IPS-20b (cell line): Measurements from ENCODE around the gene HTR3A.
A peak's percentile ranks its signal among the peaks of the same experiment; 100 is the strongest.
"Not testable (repeated sequence)": the region's sequence is repeated elsewhere in the genome, so short reads cannot be mapped to it uniquely, and the experiment has no call there.

Experiments
- H3K27ac ChIP-seq: one replicate; pipeline ENCODE4 v1.5.1; 2013; ENCODE audit warnings: low read length
- H3K27me3 ChIP-seq: 2 replicates; pipeline ENCODE4 v1.6.1; 2013; ENCODE audit warnings: mild to moderate bottlenecking, low read length, inconsistent platforms; ENCODE audit not compliant: insufficient read depth
- H3K36me3 ChIP-seq: 2 replicates; pipeline ENCODE4 v1.6.1; 2013; ENCODE audit warnings: low read depth, mild to moderate bottlenecking, inconsistent platforms, low read length, moderate library complexity; ENCODE audit not compliant: insufficient read depth
- H3K4me1 ChIP-seq: 2 replicates; pipeline ENCODE4 v1.6.1; 2013; ENCODE audit warnings: mild to moderate bottlenecking, control low read depth, inconsistent platforms, low read length, moderate library complexity; ENCODE audit not compliant: insufficient read depth
- H3K4me3 ChIP-seq: 2 replicates; pipeline ENCODE4 v1.5.1; 2013; ENCODE audit warnings: mild to moderate bottlenecking, low read length, inconsistent platforms
- H3K9ac ChIP-seq: 2 replicates; pipeline ENCODE4 v1.6.1; 2013; ENCODE audit warnings: low read depth, mild to moderate bottlenecking, inconsistent platforms, low read length, moderate library complexity
- H3K9me3 ChIP-seq: 2 replicates; pipeline ENCODE4 v1.6.1; 2013; ENCODE audit warnings: mild to moderate bottlenecking, low read depth, low read length, inconsistent platforms; ENCODE audit not compliant: insufficient read depth

The HTR3A gene

DNA sequence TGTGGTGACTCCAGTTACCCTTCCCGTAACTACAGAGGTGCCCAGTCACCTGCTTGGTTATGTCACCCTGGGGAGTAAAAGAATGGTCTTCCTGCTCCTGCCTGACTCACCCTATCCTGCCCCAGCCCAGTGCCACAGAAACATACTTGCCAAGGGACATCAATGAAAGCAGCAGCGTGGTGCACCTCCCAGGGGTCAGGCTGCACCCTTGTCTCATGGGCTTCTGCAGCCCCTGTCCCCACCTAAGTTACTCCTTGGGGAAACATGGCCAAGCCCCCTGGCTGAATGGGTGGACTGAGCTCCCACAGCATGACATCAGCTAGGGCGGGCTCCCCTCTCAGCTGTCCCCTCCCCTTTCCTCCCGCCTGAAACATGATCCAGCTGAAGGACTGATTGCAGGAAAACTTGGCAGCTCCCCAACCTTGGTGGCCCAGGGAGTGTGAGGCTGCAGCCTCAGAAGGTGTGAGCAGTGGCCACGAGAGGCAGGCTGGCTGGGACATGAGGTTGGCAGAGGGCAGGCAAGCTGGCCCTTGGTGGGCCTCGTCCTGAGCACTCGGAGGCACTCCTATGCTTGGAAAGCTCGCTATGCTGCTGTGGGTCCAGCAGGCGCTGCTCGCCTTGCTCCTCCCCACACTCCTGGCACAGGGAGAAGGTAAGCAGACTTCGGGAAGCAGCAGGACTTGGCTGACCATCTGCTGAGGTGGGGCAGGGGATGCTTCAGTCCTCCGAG lies at the start of gene HTR3A:
HTR3A (plus strand) TSS at position 368 of the 730 bp plus-strand sequence; CDS start at position 586, 218 bp downstream.
- Histone ChIP-seq H3K4me3 (peak within 1 kb of the TSS; percentile 49; the same call in 1 of the 2 replicates), H3K36me3 (no peaks in the 10 kb centered on the region), H3K9me3 (no peaks in the 10 kb centered on the region), H3K27ac (no peak within 1 kb of the TSS), H3K27me3 (peaks cover 15% of the 10 kb centered on the region), H3K9ac (no peak within 1 kb of the TSS), H3K4me1 (peaks cover 10% of the 10 kb centered on the region; the same call in 1 of the 2 replicates)

DNA sequence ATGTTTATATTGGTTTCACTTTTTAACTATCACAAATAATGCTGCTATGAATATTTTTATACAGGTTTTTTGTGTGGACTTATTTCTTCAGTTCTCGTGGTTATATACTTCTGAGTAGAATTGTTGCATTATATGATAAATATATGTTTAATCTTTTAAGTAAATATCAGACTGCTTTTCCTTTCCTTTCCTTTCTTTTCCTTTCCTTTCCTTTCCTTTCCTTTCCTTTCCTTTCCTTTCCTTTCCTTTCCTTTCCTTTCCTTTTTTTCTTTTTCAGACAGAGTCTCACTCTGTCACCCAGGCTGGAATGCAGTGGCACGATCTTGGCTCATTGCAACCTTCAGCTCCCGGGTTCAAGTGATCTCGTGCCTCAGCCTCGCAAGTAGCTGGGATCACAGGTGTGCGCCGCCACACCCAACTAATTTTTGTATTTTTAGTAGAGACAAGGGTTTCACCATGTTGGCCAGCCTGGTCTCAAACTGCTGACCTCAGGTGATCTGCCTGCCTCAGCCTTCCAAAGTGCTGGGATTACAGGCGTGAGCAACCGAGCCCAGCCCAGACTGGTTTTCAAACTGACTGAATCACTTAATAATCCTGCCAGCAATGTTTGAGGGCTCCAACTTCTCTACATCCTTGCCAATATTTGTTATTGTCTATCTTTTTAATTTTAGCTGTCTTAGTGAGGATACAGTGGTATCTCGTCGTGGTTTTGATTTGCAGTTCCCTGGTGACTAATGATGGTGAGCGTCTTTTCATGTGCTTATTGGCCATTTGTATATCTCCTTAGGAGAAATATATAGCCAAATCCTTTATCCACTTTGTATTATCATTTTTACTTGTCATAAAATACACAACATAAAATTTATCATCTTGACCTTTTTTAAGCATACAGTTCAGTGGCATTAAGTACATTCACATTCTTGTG lies 48.4 kb upstream of the HTR3A start:
- Histone ChIP-seq H3K9me3 (no peaks in the 10 kb centered on the region), H3K36me3 (no peaks in the 10 kb centered on the region), H3K9ac (no peak overlapping the region), H3K27me3 (no peaks in the 10 kb centered on the region), H3K4me1 (no peaks in the 10 kb centered on the region), H3K27ac (no peak overlapping the region), H3K4me3 (no peak overlapping the region)

DNA sequence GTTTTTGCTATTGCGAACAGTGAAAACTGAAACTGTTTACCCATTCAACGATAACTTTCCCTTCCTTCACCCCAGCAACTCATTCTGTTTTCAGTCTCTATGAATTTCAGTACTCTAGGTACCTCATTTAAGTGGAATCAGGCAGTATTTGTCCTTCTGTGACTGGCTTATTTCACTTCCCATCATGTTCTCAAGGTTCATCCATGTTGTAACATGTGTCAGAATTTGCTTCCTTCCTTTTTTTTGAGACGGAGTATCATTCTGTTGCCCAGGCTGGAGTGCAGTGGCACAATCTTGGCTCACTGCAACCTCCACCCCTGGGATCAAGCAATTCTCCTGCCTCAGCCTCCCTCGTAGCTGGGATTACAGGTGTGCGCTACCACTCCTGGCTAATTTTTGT lies 46.6 kb upstream of the HTR3A start:
- Histone ChIP-seq H3K4me1 (peaks cover 13% of the 10 kb centered on the region), H3K27ac (no peak overlapping the region), H3K4me3 (no peak overlapping the region), H3K36me3 (no peaks in the 10 kb centered on the region), H3K9ac (no peak overlapping the region), H3K9me3 (no peaks in the 10 kb centered on the region), H3K27me3 (no peaks in the 10 kb centered on the region)

DNA sequence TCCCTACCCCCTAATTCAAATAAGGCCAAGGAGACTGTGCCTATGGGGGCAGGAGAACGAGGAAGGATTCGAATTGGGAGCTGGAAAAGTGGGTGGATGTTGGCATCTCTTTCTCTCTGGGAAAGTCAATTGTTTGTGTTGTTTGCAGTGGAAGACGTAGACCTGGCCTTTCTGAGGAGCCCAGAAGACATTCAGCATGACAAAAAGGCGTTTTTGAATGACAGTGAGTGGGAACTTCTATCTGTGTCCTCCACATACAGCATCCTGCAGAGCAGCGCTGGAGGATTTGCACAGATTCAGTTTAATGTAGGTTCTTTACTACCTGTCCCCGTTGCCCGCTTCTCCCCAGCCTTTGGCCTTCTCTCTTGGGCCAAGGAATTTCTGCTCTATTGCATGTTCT lies 42.1 kb upstream of the HTR3A start:
- no peaks in the 10 kb centered on the region for H3K36me3 ChIP-seq
- H3K9me3 ChIP-seq = no peaks in the 10 kb centered on the region
- H3K27me3 ChIP-seq = no peaks in the 10 kb centered on the region
- H3K9ac ChIP-seq = no peak overlapping the region
- peak overlapping the region; percentile 23 for H3K4me3 ChIP-seq
- peaks cover 17% of the 10 kb centered on the region for H3K4me1 ChIP-seq
- H3K27ac ChIP-seq = no peak overlapping the region

DNA sequence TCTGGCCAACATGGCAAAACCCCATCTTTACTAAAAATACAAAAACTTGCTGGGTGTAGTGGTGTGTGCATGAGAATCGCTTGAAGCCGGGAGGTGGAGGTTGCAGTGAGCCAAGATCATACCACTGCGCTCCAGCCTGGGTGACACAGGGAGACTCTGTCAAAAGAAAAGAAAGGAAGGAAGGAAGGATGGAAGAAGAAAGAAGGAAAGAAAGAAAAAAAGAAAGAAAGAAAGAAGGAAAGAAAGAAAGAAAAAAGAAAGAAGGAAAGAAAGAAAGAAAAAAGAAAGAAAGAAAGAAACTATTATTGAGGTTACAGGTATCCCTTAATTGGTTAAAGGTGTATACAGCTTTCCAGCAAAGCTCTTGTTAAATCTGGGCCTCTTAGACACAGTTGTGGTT lies 40.7 kb upstream of the HTR3A start:
- H3K27me3 ChIP-seq, H3K27ac ChIP-seq: not testable (repeated sequence)

DNA sequence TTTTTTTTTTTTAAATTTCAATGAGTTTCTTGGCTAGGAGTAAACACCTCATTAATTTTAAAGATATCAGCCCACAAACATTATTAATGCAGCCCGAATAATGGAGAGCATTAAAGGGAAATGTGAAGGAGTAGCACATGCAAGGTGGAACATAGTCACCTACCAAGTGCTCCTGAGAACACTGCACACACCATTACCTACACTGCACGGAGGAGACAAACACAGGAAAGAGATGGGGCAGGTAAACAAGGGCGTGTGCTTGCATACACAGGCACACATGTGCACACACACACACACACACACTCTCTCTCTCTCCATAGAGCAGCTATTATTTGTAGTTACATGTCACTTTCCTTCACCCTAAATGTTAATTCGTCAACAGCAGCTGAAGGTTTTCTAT lies 40.1 kb upstream of the HTR3A start:
- no peak overlapping the region for H3K27ac ChIP-seq
- no peaks in the 10 kb centered on the region for H3K36me3 ChIP-seq
- no peaks in the 10 kb centered on the region for H3K27me3 ChIP-seq
- H3K9ac ChIP-seq = no peak overlapping the region
- peaks cover 17% of the 10 kb centered on the region for H3K4me1 ChIP-seq
- no peak overlapping the region for H3K4me3 ChIP-seq
- H3K9me3 ChIP-seq = no peaks in the 10 kb centered on the region

More for the DNA sequence above, 40.7 kb upstream of the HTR3A start:
- H3K9me3 ChIP-seq, H3K4me3 ChIP-seq, H3K9ac ChIP-seq, H3K36me3 ChIP-seq: not testable (repeated sequence)
- peaks cover 17% of the 10 kb centered on the region for H3K4me1 ChIP-seq

DNA sequence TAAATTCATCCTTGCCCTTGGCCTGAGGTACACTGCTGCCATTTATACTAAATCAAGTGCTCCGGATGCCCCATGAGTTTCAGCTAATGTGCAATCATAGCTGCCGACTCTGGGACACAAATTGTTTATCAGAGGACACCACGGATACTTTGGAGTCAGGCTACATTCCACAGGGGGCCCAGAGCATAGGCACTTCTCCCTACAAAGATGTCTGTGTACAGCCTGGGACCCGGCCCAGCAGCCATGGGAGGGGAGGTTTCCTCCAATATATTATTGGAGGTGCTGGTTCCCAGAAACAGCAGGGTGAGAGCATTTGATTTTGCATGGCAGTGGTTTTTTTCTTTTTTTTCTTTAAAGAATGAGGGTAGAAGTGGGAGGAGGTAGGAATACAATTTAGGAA lies 39.0 kb upstream of the HTR3A start:
- Histone ChIP-seq H3K4me1 (peaks cover 17% of the 10 kb centered on the region), H3K9me3 (no peaks in the 10 kb centered on the region), H3K27ac (no peak overlapping the region), H3K27me3 (no peaks in the 10 kb centered on the region), H3K9ac (no peak overlapping the region), H3K36me3 (no peaks in the 10 kb centered on the region), H3K4me3 (no peak overlapping the region)

DNA sequence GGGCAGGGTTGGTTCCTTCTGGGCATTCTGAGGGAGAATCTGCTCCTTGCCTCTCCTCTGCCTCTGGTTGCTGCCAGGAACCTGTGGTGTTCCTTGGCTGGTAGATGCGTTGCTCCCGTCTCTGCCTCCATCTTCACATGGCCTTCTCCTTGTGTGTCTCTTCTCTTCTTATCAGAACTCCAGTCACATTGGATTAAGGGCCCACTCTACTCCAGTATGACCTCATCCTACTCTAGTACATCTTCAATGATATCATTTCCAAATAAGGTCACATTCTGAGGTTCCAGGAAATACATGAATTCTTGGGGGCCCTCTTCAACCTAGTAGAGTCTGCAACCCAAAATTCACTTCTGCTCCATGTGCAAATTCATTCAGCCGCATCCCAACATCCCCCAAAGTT lies 37.0 kb upstream of the HTR3A start:
- Histone ChIP-seq H3K36me3 (no peaks in the 10 kb centered on the region), H3K9ac (no peak overlapping the region), H3K27ac (no peak overlapping the region), H3K4me3 (no peak overlapping the region), H3K4me1 (peaks cover 7% of the 10 kb centered on the region; the same call in 1 of the 2 replicates), H3K27me3 (no peaks in the 10 kb centered on the region), H3K9me3 (no peaks in the 10 kb centered on the region)

DNA sequence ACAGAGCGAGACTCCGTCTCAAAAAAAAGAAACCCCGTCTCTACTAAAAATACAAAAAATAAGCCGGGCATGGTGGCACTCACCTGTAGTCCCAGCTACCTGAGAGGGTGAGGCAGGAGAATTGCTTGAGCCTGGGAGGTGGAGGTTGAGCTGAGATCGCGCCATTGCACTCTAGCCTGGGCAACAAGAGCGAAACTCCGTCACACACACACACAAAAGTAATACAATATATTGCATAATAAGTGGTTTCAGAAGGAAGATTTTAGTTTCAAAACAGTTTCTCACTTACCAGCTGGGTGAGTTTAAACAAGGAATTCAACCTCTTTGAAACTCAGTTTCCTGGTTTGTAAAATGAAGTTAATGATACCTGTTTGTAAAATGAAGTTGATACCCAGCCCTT lies 32.7 kb upstream of the HTR3A start:
- no peak overlapping the region for H3K4me3 ChIP-seq
- H3K27ac ChIP-seq = no peak overlapping the region
- no peaks in the 10 kb centered on the region for H3K4me1 ChIP-seq
- no peak overlapping the region for H3K9ac ChIP-seq
- H3K36me3 ChIP-seq = no peaks in the 10 kb centered on the region
- no peaks in the 10 kb centered on the region for H3K27me3 ChIP-seq
- H3K9me3 ChIP-seq = no peaks in the 10 kb centered on the region

DNA sequence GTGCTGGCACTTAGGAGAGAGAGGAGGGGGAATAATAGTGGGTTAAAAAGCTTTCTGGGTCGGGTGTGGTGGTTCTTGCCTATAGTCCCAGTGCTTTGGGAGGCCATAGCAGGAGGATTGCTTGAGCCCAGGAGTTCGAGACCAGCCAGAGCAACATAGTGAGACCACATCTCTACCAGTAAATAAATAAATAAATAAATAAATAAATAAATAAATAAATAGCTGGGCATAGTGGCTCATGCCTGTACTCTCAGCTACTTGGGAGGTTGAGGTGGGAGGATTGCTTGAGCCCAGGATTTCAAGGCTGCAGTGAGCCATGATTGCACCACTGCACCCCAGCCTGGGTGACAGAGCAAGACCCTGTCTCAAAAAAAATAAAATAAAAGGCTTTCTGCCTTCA lies 28.7 kb upstream of the HTR3A start:
- H3K27ac ChIP-seq, H3K4me1 ChIP-seq: not testable (repeated sequence)

DNA sequence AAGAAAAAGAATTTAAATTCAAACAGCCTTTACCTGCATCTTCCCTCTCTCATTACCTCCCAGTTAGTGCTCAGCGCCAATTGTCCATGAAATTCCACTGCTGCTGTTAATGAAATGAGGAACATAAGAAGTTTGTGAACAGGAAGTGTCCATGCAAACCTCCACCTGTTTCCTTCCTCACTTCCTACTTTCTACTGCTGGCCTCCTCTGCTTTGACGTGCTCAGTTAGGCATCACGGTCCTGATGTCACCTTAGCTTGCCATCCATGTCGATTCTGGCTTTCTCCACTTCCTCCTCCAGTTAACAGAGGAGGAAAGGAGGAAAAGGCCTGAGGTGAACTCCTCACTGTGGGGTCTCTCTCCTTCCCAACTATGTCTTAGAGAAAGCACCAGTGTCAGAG lies 26.9 kb upstream of the HTR3A start:
- H3K4me3 ChIP-seq = no peak overlapping the region
- peaks cover 8% of the 10 kb centered on the region for H3K4me1 ChIP-seq
- H3K27ac ChIP-seq = no peak overlapping the region
- H3K36me3 ChIP-seq = no peaks in the 10 kb centered on the region
- no peaks in the 10 kb centered on the region for H3K27me3 ChIP-seq
- H3K9me3 ChIP-seq = no peaks in the 10 kb centered on the region
- no peak overlapping the region for H3K9ac ChIP-seq

More for the DNA sequence above, 28.7 kb upstream of the HTR3A start:
- not testable (repeated sequence) for H3K36me3 ChIP-seq, H3K9ac ChIP-seq, H3K9me3 ChIP-seq, H3K4me3 ChIP-seq, H3K27me3 ChIP-seq

DNA sequence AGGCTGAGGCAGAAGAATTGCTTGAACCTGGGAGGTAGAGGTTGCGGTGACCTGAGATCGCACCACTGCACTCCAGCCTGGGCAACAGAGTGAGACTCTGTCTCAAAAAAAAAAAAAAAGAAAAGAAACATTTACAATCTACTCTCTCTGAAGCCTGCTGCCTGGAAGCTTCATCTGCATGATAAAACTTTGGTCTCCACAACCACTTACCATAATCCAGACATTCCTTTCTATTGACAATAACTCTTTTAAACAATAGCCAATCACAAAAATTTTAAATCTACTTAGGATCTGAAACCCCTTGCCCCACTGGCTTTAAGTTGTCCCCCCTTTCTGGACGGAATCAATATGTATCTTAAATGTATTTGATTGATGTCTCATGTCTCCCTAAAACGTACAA lies 25.0 kb upstream of the HTR3A start:
- H3K9ac ChIP-seq = no peak overlapping the region
- H3K27ac ChIP-seq = no peak overlapping the region
- H3K4me1 ChIP-seq = peaks cover 8% of the 10 kb centered on the region
- no peaks in the 10 kb centered on the region for H3K27me3 ChIP-seq
- H3K36me3 ChIP-seq = no peaks in the 10 kb centered on the region
- no peak overlapping the region for H3K4me3 ChIP-seq
- H3K9me3 ChIP-seq = no peaks in the 10 kb centered on the region
